ENCODE results near the gene HNRNPL.
A peak's percentile ranks its signal among the peaks of the same experiment; 100 is the strongest.

HNRNPL gene

DNA sequence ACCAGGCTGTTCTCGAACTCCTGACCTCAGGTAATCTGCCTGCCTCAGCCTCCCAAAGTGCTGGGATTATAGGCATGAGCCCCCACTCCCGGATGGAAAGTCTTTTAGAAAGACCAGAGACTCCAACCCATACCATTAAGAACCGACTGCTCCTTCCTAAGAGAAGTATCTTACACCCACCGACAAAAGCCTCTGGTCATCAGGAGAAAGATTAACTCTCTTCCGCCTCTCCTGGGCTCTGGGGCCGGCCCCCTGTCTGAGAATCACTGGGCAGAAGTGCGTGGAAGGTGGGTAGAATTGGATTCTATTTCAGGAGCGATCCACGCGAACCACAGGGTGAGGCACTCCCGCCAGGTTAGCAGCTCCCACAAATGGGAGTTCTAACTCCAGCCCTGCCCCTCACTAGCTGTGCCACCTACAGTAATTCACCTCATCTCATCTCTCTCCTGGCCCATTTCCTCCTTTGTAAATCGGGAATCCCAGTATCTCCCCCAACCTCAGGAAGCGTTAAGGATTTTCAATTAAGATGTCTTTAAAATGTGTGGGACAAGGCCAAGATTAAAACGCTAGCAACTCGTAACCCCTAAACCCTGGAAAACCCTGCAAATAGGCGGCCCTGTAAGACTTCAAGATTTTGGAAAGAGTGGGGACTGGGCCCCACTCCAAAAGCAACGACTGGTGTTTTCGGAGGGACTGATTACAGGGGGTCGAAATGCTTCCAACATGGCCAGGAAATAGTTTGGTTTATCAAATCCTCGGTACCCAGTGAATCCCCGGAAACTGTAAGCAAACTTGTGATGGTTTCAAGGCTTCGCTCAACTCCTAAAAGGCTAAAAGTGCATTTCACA lies 1.3 kb downstream of the HNRNPL start:
- H2AFZ ChIP-seq (ENCODE audit: low read depth) = no peak overlapping the region
- H3K27me3 ChIP-seq (ENCODE audit: insufficient read depth, low read depth) = no peaks in the 10 kb centered on the region
- peak overlapping the region; percentile 99 for H3K27ac ChIP-seq
- H3K9ac ChIP-seq = peak overlapping the region; percentile 100
- peak overlapping the region; percentile 84 for H3K4me2 ChIP-seq
- peaks cover 61% of the 10 kb centered on the region for H3K79me2 ChIP-seq (ENCODE audit: insufficient read depth, low read depth)
- peaks cover 45% of the 10 kb centered on the region for H3K4me1 ChIP-seq (ENCODE audit: low read depth, poor library complexity, severe bottlenecking)
- no peaks in the 10 kb centered on the region; the same call in 1 of the 2 replicates for H4K20me1 ChIP-seq (ENCODE audit: insufficient read depth)
- peak overlapping the region; percentile 38 for H3K4me3 ChIP-seq (IDR thresholded peaks at IDR 0.05; ENCODE audit: insufficient read depth, low read depth, low read length)
- TF ChIP-seq, protein P1, sequence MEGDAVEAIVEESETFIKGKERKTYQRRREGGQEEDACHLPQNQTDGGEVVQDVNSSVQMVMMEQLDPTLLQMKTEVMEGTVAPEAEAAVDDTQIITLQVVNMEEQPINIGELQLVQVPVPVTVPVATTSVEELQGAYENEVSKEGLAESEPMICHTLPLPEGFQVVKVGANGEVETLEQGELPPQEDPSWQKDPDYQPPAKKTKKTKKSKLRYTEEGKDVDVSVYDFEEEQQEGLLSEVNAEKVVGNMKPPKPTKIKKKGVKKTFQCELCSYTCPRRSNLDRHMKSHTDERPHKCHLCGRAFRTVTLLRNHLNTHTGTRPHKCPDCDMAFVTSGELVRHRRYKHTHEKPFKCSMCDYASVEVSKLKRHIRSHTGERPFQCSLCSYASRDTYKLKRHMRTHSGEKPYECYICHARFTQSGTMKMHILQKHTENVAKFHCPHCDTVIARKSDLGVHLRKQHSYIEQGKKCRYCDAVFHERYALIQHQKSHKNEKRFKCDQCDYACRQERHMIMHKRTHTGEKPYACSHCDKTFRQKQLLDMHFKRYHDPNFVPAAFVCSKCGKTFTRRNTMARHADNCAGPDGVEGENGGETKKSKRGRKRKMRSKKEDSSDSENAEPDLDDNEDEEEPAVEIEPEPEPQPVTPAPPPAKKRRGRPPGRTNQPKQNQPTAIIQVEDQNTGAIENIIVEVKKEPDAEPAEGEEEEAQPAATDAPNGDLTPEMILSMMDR (conservative IDR thresholded peaks at IDR 0.05; ENCODE audit: low read depth, low read length) = no peak
- peaks cover 44% of the 10 kb centered on the region; the same call in 1 of the 2 replicates for H3K36me3 ChIP-seq (ENCODE audit: insufficient read depth)

DNA sequence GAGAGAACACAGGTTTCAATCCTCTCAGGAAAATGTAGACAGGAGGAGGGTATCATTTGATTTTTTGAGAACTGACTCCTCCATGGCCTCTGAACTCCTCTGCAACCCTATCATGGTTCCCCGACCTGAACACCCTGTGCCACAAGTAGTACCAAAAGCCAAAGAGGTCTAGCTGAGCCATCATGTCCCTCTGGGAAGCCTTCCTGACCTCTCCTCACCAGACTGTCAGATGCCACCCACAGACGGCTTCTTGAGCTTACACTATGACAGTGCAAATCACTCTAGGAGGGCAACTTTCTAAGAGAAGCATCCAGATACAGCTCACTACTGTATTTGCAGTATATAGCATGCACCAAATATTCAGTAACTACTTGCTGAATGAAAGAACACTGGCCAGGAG lies 3.7 kb downstream of the HNRNPL start:
- no peak overlapping the region for H2AFZ ChIP-seq (ENCODE audit: low read depth)
- no peaks in the 10 kb centered on the region; the same call in 1 of the 2 replicates for H4K20me1 ChIP-seq (ENCODE audit: insufficient read depth)
- no peaks in the 10 kb centered on the region for H3K27me3 ChIP-seq (ENCODE audit: insufficient read depth, low read depth)
- peaks cover 35% of the 10 kb centered on the region for H3K4me1 ChIP-seq (ENCODE audit: low read depth, poor library complexity, severe bottlenecking)
- H3K9ac ChIP-seq = no peak overlapping the region
- no peak overlapping the region for H3K27ac ChIP-seq
- H3K79me2 ChIP-seq (ENCODE audit: insufficient read depth, low read depth) = peaks cover 78% of the 10 kb centered on the region
- H3K36me3 ChIP-seq (ENCODE audit: insufficient read depth) = peaks cover 56% of the 10 kb centered on the region; the same call in 1 of the 2 replicates
- TF ChIP-seq, protein P1 (conservative IDR thresholded peaks at IDR 0.05; ENCODE audit: low read depth, low read length) = no peak
- H3K4me3 ChIP-seq (IDR thresholded peaks at IDR 0.05; ENCODE audit: insufficient read depth, low read depth, low read length) = no peak overlapping the region
- H3K4me2 ChIP-seq = no peak overlapping the region

DNA sequence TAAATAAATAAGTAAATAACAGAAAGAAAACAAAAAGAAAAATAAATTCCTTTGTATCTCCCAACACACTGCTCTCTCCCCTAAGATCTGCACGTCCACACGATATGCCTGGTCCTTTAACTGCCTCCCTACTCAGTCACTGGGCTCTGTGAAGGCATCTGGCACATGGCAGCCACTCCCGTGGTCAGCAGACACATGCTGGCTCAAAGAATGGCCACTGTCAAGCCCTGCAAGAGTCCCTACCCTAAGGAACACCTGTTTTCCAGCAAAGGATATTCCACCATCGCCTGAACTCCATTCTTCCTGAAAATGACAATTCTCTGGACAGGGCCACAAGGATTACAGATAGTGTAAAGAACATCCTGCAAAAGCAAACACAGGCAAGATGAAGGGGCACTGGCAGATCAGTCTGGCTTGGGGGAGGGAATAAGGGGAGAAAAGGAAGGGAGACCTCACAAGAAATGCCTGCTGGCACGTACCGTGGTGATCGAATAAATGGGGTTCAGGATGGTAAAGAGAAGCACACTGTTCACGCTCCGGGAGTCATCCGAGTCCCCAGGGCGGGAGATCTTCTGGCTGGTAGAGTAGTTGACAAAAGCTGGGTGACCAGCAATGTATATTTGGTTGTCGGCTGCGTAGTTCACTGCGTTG lies 4.3 kb downstream of the HNRNPL start:
- peaks cover 56% of the 10 kb centered on the region; the same call in 1 of the 2 replicates for H3K36me3 ChIP-seq (ENCODE audit: insufficient read depth)

DNA sequence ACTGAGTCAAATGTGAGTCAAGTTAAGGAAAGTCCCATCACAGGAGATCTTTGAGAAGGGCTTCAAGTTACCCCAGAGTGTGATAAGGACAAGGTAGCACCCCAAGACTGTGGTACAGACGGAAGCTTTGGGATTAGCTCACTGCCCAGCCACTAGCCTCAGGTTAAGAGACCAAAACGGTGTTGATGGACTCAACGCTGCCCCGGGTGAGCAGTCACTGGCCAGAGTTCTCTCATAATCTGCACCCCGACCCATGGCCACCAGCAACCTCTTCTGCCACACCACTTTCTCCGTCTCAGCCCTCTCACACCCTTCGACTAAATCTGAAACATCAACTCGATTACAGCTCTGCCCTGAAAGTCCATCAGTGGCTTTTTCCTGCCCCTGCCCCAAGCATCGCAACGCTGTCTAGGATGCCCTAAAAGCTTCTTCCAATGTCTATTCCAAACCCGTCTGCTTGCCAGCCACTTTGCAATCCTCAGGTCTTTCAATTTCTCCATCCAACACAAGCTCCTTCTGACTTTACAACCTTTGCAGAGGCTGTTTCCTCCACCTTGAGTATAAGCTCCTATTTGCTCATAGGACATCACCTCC lies 5.6 kb downstream of the HNRNPL start:
- peaks cover 30% of the 10 kb centered on the region for H3K4me1 ChIP-seq (ENCODE audit: low read depth, poor library complexity, severe bottlenecking)
- H3K9ac ChIP-seq = no peak overlapping the region

More for the DNA sequence above, 4.3 kb downstream of the HNRNPL start:
- H4K20me1 ChIP-seq (ENCODE audit: insufficient read depth) = no peaks in the 10 kb centered on the region; the same call in 1 of the 2 replicates
- H3K27me3 ChIP-seq (ENCODE audit: insufficient read depth, low read depth) = no peaks in the 10 kb centered on the region
- TF ChIP-seq, protein P1 (conservative IDR thresholded peaks at IDR 0.05; ENCODE audit: low read depth, low read length) = no peak
- no peak overlapping the region for H2AFZ ChIP-seq (ENCODE audit: low read depth)
- H3K79me2 ChIP-seq (ENCODE audit: insufficient read depth, low read depth) = peaks cover 77% of the 10 kb centered on the region
- H3K4me2 ChIP-seq = peak overlapping the region; percentile 13; the same call in 1 of the 2 replicates
- peaks cover 30% of the 10 kb centered on the region for H3K4me1 ChIP-seq (ENCODE audit: low read depth, poor library complexity, severe bottlenecking)
- H3K4me3 ChIP-seq (IDR thresholded peaks at IDR 0.05; ENCODE audit: insufficient read depth, low read depth, low read length) = no peak overlapping the region
- H3K9ac ChIP-seq = no peak overlapping the region
- no peak overlapping the region; the same call in 1 of the 2 replicates for H3K27ac ChIP-seq

More for the DNA sequence above, 5.6 kb downstream of the HNRNPL start:
- Histone ChIP-seq H3K27ac (no peak overlapping the region), H2AFZ (ENCODE audit: low read depth) (no peak overlapping the region), H3K4me3 (IDR thresholded peaks at IDR 0.05; ENCODE audit: insufficient read depth, low read depth, low read length) (no peak overlapping the region), H3K36me3 (ENCODE audit: insufficient read depth) (peaks cover 62% of the 10 kb centered on the region; the same call in 1 of the 2 replicates), H3K4me2 (no peak overlapping the region), H4K20me1 (ENCODE audit: insufficient read depth) (no peaks in the 10 kb centered on the region; the same call in 1 of the 2 replicates), H3K79me2 (ENCODE audit: insufficient read depth, low read depth) (peaks cover 77% of the 10 kb centered on the region), H3K27me3 (ENCODE audit: insufficient read depth, low read depth) (no peaks in the 10 kb centered on the region; the same call in 1 of the 2 replicates)
- TF ChIP-seq, protein P1 (conservative IDR thresholded peaks at IDR 0.05; ENCODE audit: low read depth, low read length) = no peak
